ENCODE results near the gene PCP2. TPM values are rescaled to one million over a fixed set of nuclear protein-coding genes. Genes with fewer than 3 reads are reported as not detected.
A peak's percentile ranks its signal among the peaks of the same experiment; 100 is the strongest.

Gene PCP2
- polyA plus RNA-seq, 3 donors: 0.42 to 1.8 (median 0.83) TPM

GRCh38 chr19:7607212-7607873 is 26.2 kb downstream of the PCP2 start:
- DNase-seq (ENCODE audit: extremely low read depth in 1 of 11, low read depth in 9 of 11, low spot score in 4 of 11): no peak

- no peak for DNase-seq (ENCODE audit: extremely low read depth in 1 of 11, low read depth in 9 of 11, low spot score in 4 of 11)
Measured at GRCh38 chr19:7606289-7606688, 27.2 kb downstream of the PCP2 start.

GRCh38 chr19:7605490-7606222 is 27.9 kb downstream of the PCP2 start:
- DNase-seq (ENCODE audit: extremely low read depth in 1 of 11, low read depth in 9 of 11, low spot score in 4 of 11): no peak

- no peak for DNase-seq (ENCODE audit: extremely low read depth in 1 of 11, low read depth in 9 of 11, low spot score in 4 of 11)
Measured at GRCh38 chr19:7603919-7604318, 29.6 kb downstream of the PCP2 start.

- no peak for DNase-seq (ENCODE audit: extremely low read depth in 1 of 11, low read depth in 9 of 11, low spot score in 4 of 11)
Measured at GRCh38 chr19:7602935-7603497, 30.5 kb downstream of the PCP2 start.

- DNase-seq (ENCODE audit: extremely low read depth in 1 of 11, low read depth in 9 of 11, low spot score in 4 of 11): no peak
Measured at GRCh38 chr19:7602240-7602934, 31.1 kb downstream of the PCP2 start.

- DNase-seq (ENCODE audit: extremely low read depth in 1 of 11, low read depth in 9 of 11, low spot score in 4 of 11): no peak
Measured at GRCh38 chr19:7600721-7601120, 32.8 kb downstream of the PCP2 start.

GRCh38 chr19:7598180-7598579 is 35.3 kb downstream of the PCP2 start:
- no peak for DNase-seq (ENCODE audit: extremely low read depth in 1 of 11, low read depth in 9 of 11, low spot score in 4 of 11)

GRCh38 chr19:7597689-7598088 is 35.8 kb downstream of the PCP2 start:
- no peak for DNase-seq (ENCODE audit: extremely low read depth in 1 of 11, low read depth in 9 of 11, low spot score in 4 of 11)

- no peak for DNase-seq (ENCODE audit: extremely low read depth in 1 of 11, low read depth in 9 of 11, low spot score in 4 of 11)
Measured at GRCh38 chr19:7596211-7596937, 37.1 kb downstream of the PCP2 start.

GRCh38 chr19:7595466-7596133 is 37.9 kb downstream of the PCP2 start, which contains the start of gene CAMSAP3:
Gene CAMSAP3 (plus strand): TSS chr19:7595863. CDS start chr19:7596003, 140 bp downstream.
- peak in 10 of 11 donors; percentile 18 to 69 (median 46) for DNase-seq (ENCODE audit: extremely low read depth in 1 of 11, low read depth in 9 of 11, low spot score in 4 of 11)

- DNase-seq (ENCODE audit: extremely low read depth in 1 of 11, low read depth in 9 of 11, low spot score in 4 of 11): no peak
Measured at GRCh38 chr19:7590256-7590655, 43.3 kb downstream of the PCP2 start.

- DNase-seq (ENCODE audit: extremely low read depth in 1 of 11, low read depth in 9 of 11, low spot score in 4 of 11): no peak
Measured at GRCh38 chr19:7589822-7590221, 43.7 kb downstream of the PCP2 start.

- DNase-seq (ENCODE audit: extremely low read depth in 1 of 11, low read depth in 9 of 11, low spot score in 4 of 11): no peak
Measured at GRCh38 chr19:7582446-7582845, 51.1 kb downstream of the PCP2 start.

Other genes starting within 250 kb of the PCP2 start
- gene PEX11G, start 144.7 kb downstream of the PCP2 start, polyA plus RNA-seq (ENCODE audit: insufficient read length in 3 of 3): 1 to 10 TPM; 6.0 to 7.9 (median 7.6) TPM
- 10 to 100 TPM; 31.9 to 59.6 (median 59.1) TPM for gene ZNF358, start 117.6 kb downstream of the PCP2 start, polyA plus RNA-seq (ENCODE audit: insufficient read length in 3 of 3)
- 10 to 100 TPM; 12.7 to 22.5 (median 15.8) TPM for gene MCOLN1, start 111.1 kb downstream of the PCP2 start, polyA plus RNA-seq (ENCODE audit: insufficient read length in 3 of 3)
- 10 to 100 TPM; 32.0 to 57.0 (median 43.3) TPM for gene PNPLA6, start 98.0 kb downstream of the PCP2 start, polyA plus RNA-seq (ENCODE audit: insufficient read length in 3 of 3)
- 10 to 100 TPM; 16.4 to 25.4 (median 22.4) TPM for gene CAMSAP3, start 37.9 kb downstream of the PCP2 start, polyA plus RNA-seq (ENCODE audit: insufficient read length in 3 of 3)
- gene XAB2, start 4.2 kb downstream of the PCP2 start, polyA plus RNA-seq (ENCODE audit: insufficient read length in 3 of 3): 10 to 100 TPM; 31.4 to 45.7 (median 42.6) TPM
- 100 to 1,000 TPM in 2 of 3 donors, 10 to 100 TPM in 1; 94.6 to 126 (median 122) TPM for gene PET100, start 3.9 kb downstream of the PCP2 start, polyA plus RNA-seq (ENCODE audit: insufficient read length in 3 of 3)
- gene STXBP2, start 3.4 kb upstream of the PCP2 start, polyA plus RNA-seq (ENCODE audit: insufficient read length in 3 of 3): 10 to 100 TPM; 61.3 to 86.4 (median 75.4) TPM
- gene RETN, start 35.3 kb upstream of the PCP2 start, polyA plus RNA-seq (ENCODE audit: insufficient read length in 3 of 3): 1 to 10 TPM in 2 of 3 donors, under 1 TPM in 1; 0.76 to 1.7 (median 1.4) TPM
- under 1 TPM; 0.14 to 0.61 (median 0.39) TPM for gene MCEMP1, start 43.4 kb upstream of the PCP2 start, polyA plus RNA-seq (ENCODE audit: insufficient read length in 3 of 3)
- 10 to 100 TPM; 36.3 to 71.1 (median 62.5) TPM for gene TRAPPC5, start 47.1 kb upstream of the PCP2 start, polyA plus RNA-seq (ENCODE audit: insufficient read length in 3 of 3)
- gene FCER2, start 68.4 kb upstream of the PCP2 start, polyA plus RNA-seq (ENCODE audit: insufficient read length in 3 of 3): under 1 TPM in 2 of 3 donors, not detected in 1; 0.06 to 0.14 TPM
- gene CLEC4G, start 98.4 kb upstream of the PCP2 start, polyA plus RNA-seq (ENCODE audit: insufficient read length in 3 of 3): under 1 TPM in 1 of 3 donors, not detected in 2; 0.17 TPM
- 1 to 10 TPM; 1.4 to 2.7 (median 1.5) TPM for gene CD209, start 113.8 kb upstream of the PCP2 start, polyA plus RNA-seq (ENCODE audit: insufficient read length in 3 of 3)
- 1 to 10 TPM; 2.0 to 4.2 (median 3.4) TPM for gene CLEC4M, start 129.5 kb upstream of the PCP2 start, polyA plus RNA-seq (ENCODE audit: insufficient read length in 3 of 3)
- gene EVI5L, start 196.5 kb upstream of the PCP2 start, polyA plus RNA-seq (ENCODE audit: insufficient read length in 3 of 3): 10 to 100 TPM; 14.2 to 18.7 (median 14.9) TPM
- 1 to 10 TPM; 5.6 to 9.4 (median 8.1) TPM for gene PRR36, start 240.7 kb upstream of the PCP2 start, polyA plus RNA-seq (ENCODE audit: insufficient read length in 3 of 3)